ENCODE measurements around the gene CDC42EP4. TPM values are rescaled to one million over a fixed set of nuclear protein-coding genes. Genes with fewer than 3 reads are reported as not detected.
A peak's percentile ranks its signal among the peaks of the same experiment; 100 is the strongest.

Gene CDC42EP4
- total RNA-seq, 2 experiments from 2014 or later, result 0.58 to 1.1 TPM

DNA sequence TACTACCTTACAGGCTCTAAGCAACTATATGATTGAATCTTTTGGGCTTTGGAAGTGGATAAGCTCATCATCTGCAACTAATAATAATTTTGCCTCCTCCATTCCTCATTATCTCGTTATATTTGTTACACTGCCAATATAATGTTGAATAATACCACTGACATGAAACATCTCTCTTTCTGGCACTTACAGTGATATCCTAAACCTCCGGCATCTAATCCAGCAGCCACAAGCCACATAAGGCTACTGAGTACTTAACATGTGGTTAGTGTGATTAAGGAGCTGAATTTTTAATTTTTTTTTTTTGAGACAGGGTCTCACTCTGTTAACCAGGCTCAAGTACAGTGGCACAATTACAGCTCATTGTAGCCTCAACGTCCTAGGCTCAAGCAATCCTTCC lies 9.6 kb downstream of the CDC42EP4 start:
- ChIA-PET CTCF (interaction anchor here (1.1 kb wide), 1 partner anchor 9 kb away, joined by 3 read pairs; no protein-coding TSS in a partner anchor), POLR2A (no interaction called here)
- Mint-ChIP-seq H3K36me3 (ENCODE audit: low read depth) (no peaks in the 10 kb centered on the region), H3K4me3 (no peak overlapping the region), H3K9me3 (ENCODE audit: insufficient read depth) (no peaks in the 10 kb centered on the region), H3K27me3 (ENCODE audit: low read depth) (peaks cover 5% of the 10 kb centered on the region), H3K27ac (no peak overlapping the region), H3K4me1 (ENCODE audit: low read depth) (peaks cover 4% of the 10 kb centered on the region)
- ATAC-seq, result no peak
- DNase-seq, result no peak

DNA sequence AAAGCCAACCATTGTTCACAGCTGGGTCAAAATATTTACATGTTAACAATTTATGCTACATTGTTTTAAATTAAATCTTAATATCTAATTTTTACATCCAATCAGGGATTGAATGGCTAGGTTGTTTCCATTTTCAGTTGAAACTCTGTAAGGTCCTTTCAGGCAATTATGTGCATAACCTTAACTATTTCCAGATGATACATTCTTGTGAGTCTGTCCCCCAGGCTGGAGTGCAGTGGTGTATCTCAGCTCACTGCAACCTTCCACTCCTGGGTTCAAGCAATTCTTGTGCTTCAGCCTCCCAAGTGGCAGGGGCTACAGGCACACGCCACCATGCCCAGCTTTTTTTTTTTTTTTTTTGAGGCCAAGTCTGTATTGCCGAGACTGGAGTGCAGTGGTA lies 10.4 kb downstream of the CDC42EP4 start:
- POLR2A ChIA-PET, result no interaction called here

DNA sequence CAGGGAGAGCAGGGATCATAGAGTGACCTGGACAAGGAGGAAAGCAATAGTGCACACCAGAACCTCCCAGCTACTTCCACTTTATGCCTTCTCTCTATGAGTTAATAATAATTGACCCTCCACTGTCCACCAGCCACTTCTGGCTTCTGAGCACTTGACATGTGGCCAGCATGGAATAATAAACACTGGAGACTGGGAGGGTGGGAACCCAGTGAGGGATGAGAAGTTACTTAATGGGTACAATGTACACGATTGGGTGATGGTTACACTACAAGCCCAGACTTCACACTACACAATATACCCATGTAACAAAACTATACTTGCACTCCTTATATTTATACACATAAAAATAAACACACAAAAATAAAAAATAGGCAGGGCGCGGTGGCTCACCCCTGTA lies 11.4 kb downstream of the CDC42EP4 start:
- ChIA-PET CTCF (no interaction called here), POLR2A (no interaction called here)
- no peak overlapping the region for H3K4me3 Mint-ChIP-seq
- H3K27ac Mint-ChIP-seq, result no peak overlapping the region
- DNase-seq (no peak), ATAC-seq (no peak)
- no peaks in the 10 kb centered on the region for H3K36me3 Mint-ChIP-seq (ENCODE audit: low read depth)
- no peaks in the 10 kb centered on the region for H3K9me3 Mint-ChIP-seq (ENCODE audit: insufficient read depth)
- peaks cover 2% of the 10 kb centered on the region for H3K4me1 Mint-ChIP-seq (ENCODE audit: low read depth)
- peaks cover 2% of the 10 kb centered on the region for H3K27me3 Mint-ChIP-seq (ENCODE audit: low read depth)

More for the DNA sequence above, 10.4 kb downstream of the CDC42EP4 start:
- H3K36me3 Mint-ChIP-seq (ENCODE audit: low read depth), result no peaks in the 10 kb centered on the region
- no peak overlapping the region for H3K27ac Mint-ChIP-seq
- H3K4me3 Mint-ChIP-seq, result no peak overlapping the region
- no peaks in the 10 kb centered on the region for H3K9me3 Mint-ChIP-seq (ENCODE audit: insufficient read depth)
- ATAC-seq (no peak), DNase-seq (no peak)
- CTCF ChIA-PET, result no interaction called here
- peaks cover 2% of the 10 kb centered on the region for H3K27me3 Mint-ChIP-seq (ENCODE audit: low read depth)
- peaks cover 4% of the 10 kb centered on the region for H3K4me1 Mint-ChIP-seq (ENCODE audit: low read depth)

DNA sequence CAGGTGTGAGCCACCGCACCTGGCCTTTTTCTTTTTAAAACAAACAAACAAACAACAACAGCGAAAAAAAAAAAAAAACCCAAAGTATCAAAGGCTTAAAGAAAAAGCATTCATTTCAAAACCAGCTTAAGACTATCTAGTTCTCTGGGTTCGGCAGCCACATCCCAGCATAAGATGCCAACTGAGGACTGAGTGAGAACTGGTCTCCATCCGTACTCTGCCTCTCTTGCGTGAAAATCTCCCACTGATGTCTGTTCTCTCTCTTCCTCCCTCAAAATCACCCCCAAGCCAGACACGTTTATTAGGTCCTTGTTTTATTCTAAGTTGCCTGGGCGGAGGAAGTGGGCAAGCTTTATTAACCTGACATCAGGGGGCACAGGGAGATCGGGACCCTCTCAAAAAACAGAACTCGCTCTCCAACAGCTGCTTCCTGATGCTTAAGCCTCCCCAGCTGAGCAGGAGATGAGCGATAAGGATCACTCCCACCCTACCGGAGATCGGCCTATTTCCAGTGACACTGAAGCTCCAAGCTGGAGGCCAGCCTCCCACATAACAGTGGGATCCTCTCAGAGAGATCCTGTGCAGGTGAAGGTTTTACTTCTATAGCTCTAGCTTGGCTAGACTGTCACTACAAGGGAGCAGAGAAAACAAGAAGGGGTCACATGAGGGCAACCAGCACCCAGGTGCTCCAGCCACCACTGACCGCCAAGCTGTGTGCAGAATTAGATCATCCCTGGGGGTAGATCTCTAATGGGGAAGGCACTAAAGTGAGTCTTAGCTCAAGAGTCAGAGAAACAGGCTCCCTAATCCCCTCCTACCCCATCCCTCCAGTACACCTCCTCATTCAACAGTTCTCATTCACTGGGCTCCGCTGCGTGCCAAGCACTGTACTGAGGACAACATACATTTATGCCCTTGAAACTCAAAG lies 13.6 kb downstream of the CDC42EP4 start:
- H3K36me3 Mint-ChIP-seq (ENCODE audit: low read depth), result no peaks in the 10 kb centered on the region
- no peak for DNase-seq
- no peaks in the 10 kb centered on the region for H3K4me1 Mint-ChIP-seq (ENCODE audit: low read depth)
- H3K4me3 Mint-ChIP-seq, result no peak overlapping the region
- no peak for ATAC-seq
- no peaks in the 10 kb centered on the region for H3K9me3 Mint-ChIP-seq (ENCODE audit: insufficient read depth)
- H3K27me3 Mint-ChIP-seq (ENCODE audit: low read depth), result peaks cover 2% of the 10 kb centered on the region
- CTCF ChIA-PET, result interaction anchor here (2.1 to 2.3 kb wide), 2 partner anchors 13 to 72 kb away, joined by 5 to 7 read pairs; partner anchors contain the start of gene CDC42EP4
- H3K27ac Mint-ChIP-seq, result no peak overlapping the region
- POLR2A ChIA-PET, result interaction anchor here (0.6 kb wide), 2 partner anchors 29 to 48 kb away, joined by 3 to 4 read pairs; no protein-coding TSS in a partner anchor

DNA sequence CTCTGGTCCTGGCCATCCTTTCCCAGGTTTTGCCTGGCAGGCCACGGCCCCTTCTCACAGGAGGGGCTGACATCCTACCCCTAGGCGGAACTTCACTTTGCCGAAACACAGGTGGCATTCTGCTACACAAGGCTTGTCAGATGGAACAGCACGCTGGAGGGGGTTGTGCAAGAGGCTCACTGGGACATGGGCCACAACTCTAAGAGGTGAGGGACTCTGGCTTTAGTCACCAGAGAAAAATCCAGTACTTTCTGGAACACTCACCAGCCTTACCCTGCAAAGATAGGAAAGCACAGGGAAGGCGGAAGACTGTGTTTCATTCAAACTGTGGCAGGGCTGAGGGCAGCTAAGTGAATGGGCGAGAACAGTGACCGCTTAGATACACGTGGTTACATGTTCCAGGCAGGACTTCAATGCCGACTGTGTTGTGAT lies 18.3 kb downstream of the CDC42EP4 start:
- ATAC-seq (no peak), DNase-seq (no peak)
- no peak overlapping the region for H3K27ac Mint-ChIP-seq
- peaks cover 5% of the 10 kb centered on the region for H3K27me3 Mint-ChIP-seq (ENCODE audit: low read depth)
- no peaks in the 10 kb centered on the region for H3K9me3 Mint-ChIP-seq (ENCODE audit: insufficient read depth)
- peaks cover 21% of the 10 kb centered on the region for H3K4me1 Mint-ChIP-seq (ENCODE audit: low read depth)
- no peak overlapping the region for H3K4me3 Mint-ChIP-seq
- ChIA-PET POLR2A (no interaction called here), CTCF (no interaction called here)
- no peaks in the 10 kb centered on the region for H3K36me3 Mint-ChIP-seq (ENCODE audit: low read depth)

DNA sequence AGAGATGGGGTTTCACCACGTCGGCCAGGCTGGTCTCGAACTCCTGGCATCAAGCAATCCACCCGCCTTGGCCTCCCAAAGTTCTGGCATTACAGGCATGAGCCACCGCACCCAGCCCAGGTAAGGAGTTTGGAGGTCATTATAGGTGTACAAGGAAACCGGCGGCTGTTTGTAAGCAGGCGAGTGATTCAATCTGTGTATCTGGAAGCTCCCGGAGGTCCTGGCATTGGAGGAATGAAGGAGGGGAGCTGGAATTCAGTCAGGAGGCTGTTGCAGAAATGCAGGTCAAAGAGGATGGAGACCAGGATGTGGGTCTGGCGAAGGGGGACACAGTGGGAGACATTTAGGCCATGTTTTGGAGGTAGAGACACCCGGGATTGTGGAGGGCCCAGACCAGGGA lies 18.8 kb downstream of the CDC42EP4 start:
- no peak for ATAC-seq
- Mint-ChIP-seq H3K27me3 (ENCODE audit: low read depth) (peaks cover 4% of the 10 kb centered on the region), H3K4me3 (no peak overlapping the region), H3K36me3 (ENCODE audit: low read depth) (no peaks in the 10 kb centered on the region), H3K4me1 (ENCODE audit: low read depth) (peaks cover 21% of the 10 kb centered on the region), H3K9me3 (ENCODE audit: insufficient read depth) (no peaks in the 10 kb centered on the region), H3K27ac (no peak overlapping the region)
- CTCF ChIA-PET, result no interaction called here
- POLR2A ChIA-PET, result no interaction called here
- DNase-seq, result no peak

DNA sequence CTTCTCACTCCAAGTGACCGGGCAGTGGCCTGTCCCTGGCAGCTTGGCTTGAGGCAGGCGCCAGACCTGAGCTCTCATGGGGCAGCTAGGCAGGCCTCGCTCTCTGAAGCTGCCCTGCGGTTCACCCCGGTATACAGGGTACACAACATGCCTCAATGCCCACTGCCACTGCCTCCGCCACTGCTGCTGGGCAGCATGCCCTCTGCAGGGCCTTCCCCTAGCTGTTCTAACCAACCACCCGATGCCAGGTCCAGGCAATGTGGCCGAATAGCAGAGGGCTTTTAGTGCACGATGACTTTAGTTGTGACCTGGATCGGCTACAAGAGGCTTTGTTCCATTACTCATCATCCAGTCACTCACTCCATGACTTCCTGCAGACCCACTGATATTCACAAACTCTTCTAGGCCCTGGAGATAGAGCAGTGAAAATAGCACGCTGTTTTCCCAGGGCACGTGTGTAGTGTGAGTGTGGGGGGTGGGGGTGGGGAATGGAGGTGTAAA lies 19.7 kb downstream of the CDC42EP4 start:
- peaks cover 21% of the 10 kb centered on the region for H3K4me1 Mint-ChIP-seq (ENCODE audit: low read depth)
- H3K9me3 Mint-ChIP-seq (ENCODE audit: insufficient read depth), result no peaks in the 10 kb centered on the region
- DNase-seq (no peak), ATAC-seq (no peak)
- ChIA-PET CTCF (interaction anchor here (1.1 to 1.6 kb wide), 2 partner anchors 18 to 78 kb away, joined by 4 to 5 read pairs; no protein-coding TSS in a partner anchor), POLR2A (interaction anchor here (1.4 kb wide), 1 partner anchor 19 kb away, joined by 3 read pairs; no protein-coding TSS in a partner anchor)
- H3K27me3 Mint-ChIP-seq (ENCODE audit: low read depth), result peaks cover 3% of the 10 kb centered on the region
- no peak overlapping the region for H3K4me3 Mint-ChIP-seq
- H3K36me3 Mint-ChIP-seq (ENCODE audit: low read depth), result no peaks in the 10 kb centered on the region
- H3K27ac Mint-ChIP-seq, result no peak overlapping the region

DNA sequence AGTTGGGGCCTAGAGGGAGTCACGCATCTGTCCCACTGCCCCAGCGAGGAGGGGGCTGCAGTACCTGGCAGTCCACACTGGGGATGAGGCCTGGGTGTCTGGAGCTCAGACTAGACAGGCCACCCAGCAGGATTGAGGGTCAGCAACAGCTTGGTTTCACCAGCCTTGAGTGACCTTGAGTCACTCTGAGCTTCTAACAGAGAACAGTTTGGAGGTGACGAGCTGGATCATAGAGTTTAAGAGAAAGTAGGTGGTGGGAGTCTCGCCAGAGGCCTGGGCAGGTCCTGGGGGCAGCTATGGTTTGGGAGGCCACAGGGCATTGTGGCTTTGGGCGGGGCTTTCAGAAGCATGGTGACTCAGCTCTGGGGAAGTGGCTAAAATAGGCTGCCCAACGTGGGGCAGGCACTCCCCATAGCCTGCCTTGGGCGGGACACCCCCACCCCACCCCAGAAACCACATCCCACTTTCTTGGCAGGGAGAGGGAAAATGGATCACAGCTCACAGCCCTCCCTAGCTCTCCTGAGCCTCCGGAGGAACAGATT lies 20.5 kb downstream of the CDC42EP4 start:
- ChIA-PET POLR2A (interaction anchor here (1.4 kb wide), 1 partner anchor 20 kb away, joined by 3 read pairs; no protein-coding TSS in a partner anchor), CTCF (interaction anchor here (1.1 to 1.6 kb wide), 2 partner anchors 19 to 78 kb away, joined by 4 to 5 read pairs; no protein-coding TSS in a partner anchor)
- DNase-seq (peak; percentile 22), ATAC-seq (peak; percentile 47)
- Mint-ChIP-seq H3K27me3 (ENCODE audit: low read depth) (peaks cover 3% of the 10 kb centered on the region), H3K36me3 (ENCODE audit: low read depth) (no peaks in the 10 kb centered on the region), H3K9me3 (ENCODE audit: insufficient read depth) (no peaks in the 10 kb centered on the region), H3K4me1 (ENCODE audit: low read depth) (peaks cover 21% of the 10 kb centered on the region), H3K4me3 (no peak overlapping the region), H3K27ac (peak overlapping the region; percentile 58)

DNA sequence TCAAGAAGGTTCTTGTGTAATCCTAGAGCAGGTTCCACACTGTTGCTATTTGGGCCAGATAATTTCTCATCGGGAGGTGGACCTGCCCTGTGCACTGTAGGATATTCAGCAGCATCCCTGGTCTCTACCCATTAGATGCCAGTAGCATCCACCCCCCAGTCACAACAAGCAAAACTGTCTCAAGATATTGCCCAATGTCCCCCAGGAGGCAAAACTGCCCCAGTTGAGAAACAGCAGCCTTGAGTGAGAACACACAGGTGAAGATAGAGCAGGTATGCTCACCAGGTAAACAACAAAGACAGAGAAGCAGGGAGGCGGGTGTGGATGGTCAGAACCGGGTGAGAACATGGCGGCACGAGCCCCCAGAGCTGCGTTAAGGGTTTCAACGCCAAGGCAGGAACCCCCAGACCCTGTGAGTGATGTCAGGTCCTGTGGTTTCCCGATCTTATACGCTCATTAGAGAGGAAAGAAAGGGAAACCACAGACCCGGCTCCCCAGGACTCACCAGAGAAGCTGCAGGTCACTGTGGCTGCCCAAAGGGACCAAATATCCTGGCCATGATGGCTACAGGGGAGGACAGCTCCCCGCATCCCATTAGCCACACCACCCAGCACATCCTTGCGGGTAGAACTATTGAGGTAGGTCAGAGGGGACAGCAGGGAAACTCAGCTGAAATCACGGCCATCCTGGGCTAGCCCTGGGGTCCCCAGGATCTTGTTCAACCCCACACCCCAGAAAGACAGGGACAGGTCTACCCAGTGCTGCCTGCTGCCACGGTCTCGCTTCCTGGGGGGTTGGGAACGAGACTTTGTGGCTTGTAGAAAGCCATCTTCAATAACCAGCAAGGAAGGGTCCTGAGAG lies 21.2 kb downstream of the CDC42EP4 start:
- H3K27me3 Mint-ChIP-seq (ENCODE audit: low read depth), result peaks cover 3% of the 10 kb centered on the region
- H3K27ac Mint-ChIP-seq, result peak overlapping the region; percentile 47
- H3K4me3 Mint-ChIP-seq, result peak overlapping the region; percentile 10
- ATAC-seq (peak; percentile 31), DNase-seq (no peak)
- no peaks in the 10 kb centered on the region for H3K36me3 Mint-ChIP-seq (ENCODE audit: low read depth)
- ChIA-PET CTCF (interaction anchor here (1.1 to 1.6 kb wide), 2 partner anchors 20 to 79 kb away, joined by 4 to 5 read pairs; no protein-coding TSS in a partner anchor), POLR2A (interaction anchor here (1.4 kb wide), 1 partner anchor 20 kb away, joined by 3 read pairs; no protein-coding TSS in a partner anchor)
- H3K9me3 Mint-ChIP-seq (ENCODE audit: insufficient read depth), result no peaks in the 10 kb centered on the region
- H3K4me1 Mint-ChIP-seq (ENCODE audit: low read depth), result peaks cover 21% of the 10 kb centered on the region

DNA sequence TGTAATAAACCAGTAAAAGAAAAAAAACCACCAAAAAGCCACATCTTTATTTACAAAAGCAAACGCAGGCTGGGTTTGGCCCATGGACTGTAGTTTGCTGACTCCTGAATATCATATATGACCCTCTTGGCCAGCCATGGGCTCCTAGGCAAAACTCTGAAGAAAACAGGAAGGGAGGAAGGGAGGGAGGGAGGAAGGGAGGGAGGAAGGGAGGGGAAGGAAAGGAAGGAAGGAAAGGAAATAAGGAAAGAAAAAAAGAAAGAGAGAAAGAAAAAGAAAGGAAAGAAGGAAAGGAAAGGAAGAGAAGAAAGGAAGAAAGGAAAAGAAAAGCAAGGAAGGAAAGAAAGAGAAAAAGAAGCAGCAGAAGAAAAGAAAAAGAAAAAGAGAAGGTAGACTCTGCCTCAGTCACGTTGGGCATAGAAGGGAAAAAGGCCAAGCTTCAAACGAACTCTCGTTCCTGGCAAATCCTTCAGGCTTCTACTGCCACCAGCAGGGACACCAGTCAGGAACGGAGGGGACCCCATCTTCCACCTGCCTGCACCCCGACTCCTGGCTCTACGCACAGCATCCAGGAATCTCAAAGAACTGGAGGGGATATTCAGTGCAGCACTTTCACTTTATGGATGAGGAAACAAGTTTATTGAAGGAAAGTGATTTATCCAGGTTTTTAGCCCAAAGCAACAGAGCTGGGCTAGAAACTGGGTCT lies 22.1 kb downstream of the CDC42EP4 start:
- CTCF ChIA-PET, result no interaction called here
- Mint-ChIP-seq H3K36me3 (ENCODE audit: low read depth) (no peaks in the 10 kb centered on the region), H3K4me1 (ENCODE audit: low read depth) (peaks cover 21% of the 10 kb centered on the region), H3K4me3 (no peak overlapping the region), H3K9me3 (ENCODE audit: insufficient read depth) (no peaks in the 10 kb centered on the region), H3K27ac (no peak overlapping the region), H3K27me3 (ENCODE audit: low read depth) (peaks cover 3% of the 10 kb centered on the region)
- no peak for DNase-seq
- POLR2A ChIA-PET, result no interaction called here
- ATAC-seq, result no peak

Data from activated CD8-positive, alpha-beta T cell treated with anti-CD3 and anti-CD28 coated beads, Interleukin-2, amount 10 ng/mL, durations not matched to agents 7 days and 5 days (primary cell).